Neuron (in vitro differentiated cells): Measurements from ENCODE around the gene SLC31A2.

Experiments used
- H2AFZ ChIP-seq: one replicate; pipeline ENCODE4 v1.6.1; 2013; ENCODE audit warnings: low read depth, mild to moderate bottlenecking, inconsistent platforms, low read length, moderate library complexity
- H3K27me3 ChIP-seq: one replicate; pipeline ENCODE4 v1.6.1; 2013; ENCODE audit warnings: low read length; ENCODE audit not compliant: insufficient read depth
- H3K36me3 ChIP-seq: one replicate; pipeline ENCODE4 v1.6.1; 2013; ENCODE audit warnings: low read length; ENCODE audit not compliant: insufficient read depth
- H3K4me1 ChIP-seq: one replicate; pipeline ENCODE4 v1.6.1; 2013; ENCODE audit warnings: low read length; ENCODE audit not compliant: insufficient read depth
- H3K4me3 ChIP-seq: 2 replicates; pipeline ENCODE4 v1.5.1; 2013; ENCODE audit warnings: mild to moderate bottlenecking, low read length, moderate library complexity
- H3K9me3 ChIP-seq: one replicate; pipeline ENCODE4 v1.6.1; 2013; ENCODE audit warnings: low read length

SLC31A2 gene

GRCh38 chr9:113155911-113156588 is 5.2 kb downstream of the SLC31A2 start:
- no peaks in the 10 kb centered on the region for H3K9me3 ChIP-seq
- no peak overlapping the region for H2AFZ ChIP-seq
- H3K27me3 ChIP-seq, result peaks cover 10% of the 10 kb centered on the region
- H3K36me3 ChIP-seq, result peaks cover 5% of the 10 kb centered on the region
- H3K4me1 ChIP-seq, result peaks cover 12% of the 10 kb centered on the region
- H3K4me3 ChIP-seq, result no peak overlapping the region

GRCh38 chr9:113156880-113157279 is 6.1 kb downstream of the SLC31A2 start:
- no peak overlapping the region for H3K4me3 ChIP-seq
- no peak overlapping the region for H2AFZ ChIP-seq
- H3K4me1 ChIP-seq, result peaks cover 16% of the 10 kb centered on the region
- H3K9me3 ChIP-seq, result no peaks in the 10 kb centered on the region
- peaks cover 5% of the 10 kb centered on the region for H3K36me3 ChIP-seq
- H3K27me3 ChIP-seq, result peaks cover 5% of the 10 kb centered on the region

GRCh38 chr9:113158446-113158845 is 7.6 kb downstream of the SLC31A2 start:
- H3K36me3 ChIP-seq, result peaks cover 14% of the 10 kb centered on the region

GRCh38 chr9:113160571-113160970 is 9.8 kb downstream of the SLC31A2 start:
- Histone ChIP-seq H3K4me1 (peaks cover 16% of the 10 kb centered on the region), H3K9me3 (no peaks in the 10 kb centered on the region), H2AFZ (no peak overlapping the region), H3K27me3 (no peaks in the 10 kb centered on the region), H3K4me3 (no peak overlapping the region), H3K36me3 (peaks cover 32% of the 10 kb centered on the region)

More at GRCh38 chr9:113158446-113158845, 7.6 kb downstream of the SLC31A2 start:
- Histone ChIP-seq H3K4me1 (peaks cover 16% of the 10 kb centered on the region), H3K9me3 (no peaks in the 10 kb centered on the region), H3K4me3 (no peak overlapping the region), H3K27me3 (no peaks in the 10 kb centered on the region), H2AFZ (no peak overlapping the region)

GRCh38 chr9:113163001-113163400 is 12.2 kb downstream of the SLC31A2 start:
- peaks cover 16% of the 10 kb centered on the region for H3K4me1 ChIP-seq
- H3K36me3 ChIP-seq, result peaks cover 55% of the 10 kb centered on the region
- H3K4me3 ChIP-seq, result no peak overlapping the region
- H3K27me3 ChIP-seq, result no peaks in the 10 kb centered on the region
- H3K9me3 ChIP-seq, result no peaks in the 10 kb centered on the region
- H2AFZ ChIP-seq, result no peak overlapping the region

GRCh38 chr9:113164536-113165300 is 13.9 kb downstream of the SLC31A2 start:
- Histone ChIP-seq H2AFZ (no peak overlapping the region), H3K4me3 (no peak overlapping the region), H3K4me1 (peaks cover 16% of the 10 kb centered on the region), H3K36me3 (peaks cover 66% of the 10 kb centered on the region), H3K27me3 (no peaks in the 10 kb centered on the region), H3K9me3 (no peaks in the 10 kb centered on the region)

GRCh38 chr9:113166039-113166438 is 15.2 kb downstream of the SLC31A2 start:
- Histone ChIP-seq H3K27me3 (no peaks in the 10 kb centered on the region), H3K4me1 (peaks cover 7% of the 10 kb centered on the region), H3K9me3 (no peaks in the 10 kb centered on the region), H2AFZ (no peak overlapping the region), H3K4me3 (no peak overlapping the region), H3K36me3 (peaks cover 76% of the 10 kb centered on the region)

GRCh38 chr9:113168809-113169208 is 18.0 kb downstream of the SLC31A2 start:
- peaks cover 83% of the 10 kb centered on the region for H3K36me3 ChIP-seq
- H3K9me3 ChIP-seq, result peaks cover 3% of the 10 kb centered on the region
- H3K4me1 ChIP-seq, result no peaks in the 10 kb centered on the region
- no peak overlapping the region for H2AFZ ChIP-seq
- H3K4me3 ChIP-seq, result no peak overlapping the region
- H3K27me3 ChIP-seq, result no peaks in the 10 kb centered on the region

GRCh38 chr9:113173341-113173740 is 22.5 kb downstream of the SLC31A2 start:
- peaks cover 3% of the 10 kb centered on the region for H3K9me3 ChIP-seq
- H3K36me3 ChIP-seq, result peaks cover 73% of the 10 kb centered on the region

GRCh38 chr9:113176803-113177202 is 26.0 kb downstream of the SLC31A2 start:
- Histone ChIP-seq H3K9me3 (peaks cover 3% of the 10 kb centered on the region), H3K36me3 (peaks cover 71% of the 10 kb centered on the region)

More at GRCh38 chr9:113173341-113173740, 22.5 kb downstream of the SLC31A2 start:
- Histone ChIP-seq H3K4me3 (no peak overlapping the region), H3K27me3 (no peaks in the 10 kb centered on the region), H2AFZ (no peak overlapping the region), H3K4me1 (no peaks in the 10 kb centered on the region)

GRCh38 chr9:113177251-113177650 is 26.4 kb downstream of the SLC31A2 start:
- H3K4me1 ChIP-seq, result no peaks in the 10 kb centered on the region
- peaks cover 75% of the 10 kb centered on the region for H3K36me3 ChIP-seq
- H3K27me3 ChIP-seq, result no peaks in the 10 kb centered on the region
- no peak overlapping the region for H3K4me3 ChIP-seq
- no peak overlapping the region for H2AFZ ChIP-seq
- peaks cover 3% of the 10 kb centered on the region for H3K9me3 ChIP-seq

More at GRCh38 chr9:113176803-113177202, 26.0 kb downstream of the SLC31A2 start:
- no peak overlapping the region for H2AFZ ChIP-seq
- H3K4me3 ChIP-seq, result no peak overlapping the region
- no peaks in the 10 kb centered on the region for H3K27me3 ChIP-seq
- no peaks in the 10 kb centered on the region for H3K4me1 ChIP-seq

GRCh38 chr9:113178087-113178486 is 27.3 kb downstream of the SLC31A2 start:
- Histone ChIP-seq H2AFZ (no peak overlapping the region), H3K4me3 (no peak overlapping the region), H3K4me1 (no peaks in the 10 kb centered on the region), H3K9me3 (no peaks in the 10 kb centered on the region), H3K27me3 (no peaks in the 10 kb centered on the region), H3K36me3 (peaks cover 75% of the 10 kb centered on the region)

- H3K27me3 ChIP-seq, result no peaks in the 10 kb centered on the region
- H3K9me3 ChIP-seq, result no peaks in the 10 kb centered on the region
- H3K4me3 ChIP-seq, result no peak overlapping the region
- peaks cover 78% of the 10 kb centered on the region for H3K36me3 ChIP-seq
- H3K4me1 ChIP-seq, result no peaks in the 10 kb centered on the region
- no peak overlapping the region for H2AFZ ChIP-seq
Measured at GRCh38 chr9:113179839-113180238, 29.0 kb downstream of the SLC31A2 start.
